H1 (cell line): ENCODE data around the gene SLC25A26. TPM values are rescaled to one million over a fixed set of nuclear protein-coding genes. Genes with fewer than 3 reads are reported as not detected.

ENCODE experiments used
- CTCF ChIA-PET: fragments of 300-600 bp; sonication (Branson Sonifier 250); formaldehyde crosslinking; loops from one replicate; lab custom pipeline; 2021; ENCODE audit not compliant: partially characterized antibody; lab: Charles Lee
- POLR2A ChIA-PET: fragments of 300-600 bp; sonication (Branson Sonifier 250); formaldehyde crosslinking; loops from one replicate; lab custom pipeline; 2021; ENCODE audit warnings: inconsistent platforms; ENCODE audit not compliant: partially characterized antibody; lab: Charles Lee
- DNase-seq, 2 experiments: peaks; one replicate each; pipeline versions ENCODE4 v3.0.0 to v3.0.0-alpha.2; 2010 to 2022; ENCODE audit warnings: low spot score in 2 of 2, low read depth in 1 of 2, mixed read lengths in 1 of 2
- FAIRE-seq: peaks from 2 replicates; lab custom pipeline; 2011; peaks lifted over from hg19 to GRCh38; lab: Jason Lieb, UNC
- H2AFZ ChIP-seq: 2 replicates; pipeline ENCODE4 v1.8.1; 2012; ENCODE audit warnings: low read length, inconsistent platforms
- H2AK5ac ChIP-seq: 2 replicates; pipeline ENCODE4 v1.6.1; 2013; ENCODE audit warnings: low read depth, low read length
- H2BK120ac ChIP-seq: replicated peaks from 2 replicates; pipeline ENCODE3; 2013; ENCODE audit warnings: low read depth, low read length, inconsistent platforms
- H2BK12ac ChIP-seq: 2 replicates; pipeline ENCODE4 v1.6.1; 2013; ENCODE audit warnings: low read depth, low read length
- H2BK15ac ChIP-seq: 2 replicates; pipeline ENCODE4 v1.6.1; 2013; ENCODE audit warnings: low read length
- H2BK20ac ChIP-seq: 2 replicates; pipeline ENCODE4 v1.6.1; 2013; ENCODE audit warnings: low read length
- H2BK5ac ChIP-seq: 2 replicates; pipeline ENCODE4 v1.6.1; 2013; ENCODE audit warnings: low read depth, low read length
- H3K14ac ChIP-seq: 2 replicates; pipeline ENCODE4 v1.6.1; 2013; ENCODE audit warnings: inconsistent platforms; ENCODE audit not compliant: insufficient read length
- H3K18ac ChIP-seq: 2 replicates; pipeline ENCODE4 v1.6.1; 2013; ENCODE audit warnings: low read length; ENCODE audit errors: extremely low read depth
- H3K23ac ChIP-seq: 2 replicates; pipeline ENCODE4 v1.6.1; 2013; ENCODE audit warnings: inconsistent platforms; ENCODE audit not compliant: insufficient read length
- H3K23me2 ChIP-seq: 2 replicates; pipeline ENCODE4 v1.6.1; 2013; ENCODE audit warnings: low read depth, low read length
- H3K27ac ChIP-seq: 2 replicates; pipeline ENCODE4 v1.6.1; 2011; ENCODE audit warnings: low read depth, low read length, inconsistent platforms
- H3K27me3 ChIP-seq, 4 experiments: replicated peaks in 1 of 4; 1 replicate in 1 of 4; 2 replicates in 3 of 4; pipeline versions ENCODE4 v1.6.1 to v1.8.1; 2011 to 2013; ENCODE audit warnings: low read length in 3 of 4, mild to moderate bottlenecking in 3 of 4, inconsistent platforms in 2 of 4, mixed read lengths in 2 of 4, moderate library complexity in 1 of 4; ENCODE audit not compliant: control insufficient read depth in 3 of 4, insufficient read depth in 3 of 4; ENCODE audit errors: extremely low read depth in 1 of 4
- H3K36me3 ChIP-seq, 4 experiments: 2 replicates each; pipeline versions ENCODE4 v1.6.1 to v1.8.1; 2011 to 2013; ENCODE audit warnings: mild to moderate bottlenecking in 4 of 4, low read length in 3 of 4, moderate library complexity in 2 of 4, control low read depth in 1 of 4, inconsistent platforms in 1 of 4; ENCODE audit not compliant: insufficient read depth in 4 of 4, control insufficient read depth in 2 of 4
- H3K4ac ChIP-seq: replicated peaks from 2 replicates; pipeline ENCODE3; 2013; ENCODE audit warnings: low read length, low read depth, mixed read lengths, inconsistent platforms; ENCODE audit not compliant: insufficient read length
- H3K4me1 ChIP-seq, 4 experiments: replicated peaks in 1 of 4; 1 replicate in 1 of 4; 2 replicates in 3 of 4; pipeline versions ENCODE4 v1.6.1 to v1.8.1; 2011 to 2013; ENCODE audit warnings: low read length in 3 of 4, inconsistent platforms in 2 of 4, mixed read lengths in 1 of 4; ENCODE audit not compliant: insufficient read depth in 4 of 4, control insufficient read depth in 3 of 4
- H3K4me2 ChIP-seq, 2 experiments: 2 replicates each; pipeline versions ENCODE4 v1.6.1 to v1.8.1; 2011 to 2013; ENCODE audit warnings: low read depth in 2 of 2, low read length in 2 of 2, control low read depth in 1 of 2, inconsistent platforms in 1 of 2, mild to moderate bottlenecking in 1 of 2; ENCODE audit not compliant: insufficient read depth in 1 of 2
- H3K4me3 ChIP-seq, 4 experiments: fragments of 200-600, 300-600 bp in 1 of 4; sonication (generic), shearing (Covaris generic), sonication (Bioruptor Twin) in 1 of 4; 2 replicates each; pipeline versions ENCODE4 v1.5.1 to v1.8.1; 2011 to 2016; ENCODE audit warnings: low read length in 4 of 4, low read depth in 3 of 4, control low read depth in 2 of 4, inconsistent platforms in 2 of 4, mild to moderate bottlenecking in 2 of 4, mixed read lengths in 1 of 4, moderate library complexity in 1 of 4; ENCODE audit not compliant: insufficient read depth in 2 of 4; ENCODE audit errors: extremely low read depth in 1 of 4
- H3K56ac ChIP-seq: replicated peaks from 2 replicates; pipeline ENCODE3; 2013; ENCODE audit warnings: low read depth, mild to moderate bottlenecking, mixed read lengths, low read length, inconsistent platforms; ENCODE audit not compliant: insufficient read length
- H3K79me1 ChIP-seq: 2 replicates; pipeline ENCODE4 v1.6.1; 2013; ENCODE audit warnings: low read depth, low read length, control low read depth
- H3K79me2 ChIP-seq, 2 experiments: 2 replicates each; pipeline versions ENCODE4 v1.6.1 to v1.8.1; 2012 to 2013; ENCODE audit warnings: low read length in 2 of 2, mild to moderate bottlenecking in 2 of 2, inconsistent platforms in 1 of 2; ENCODE audit not compliant: insufficient read depth in 2 of 2, control insufficient read depth in 1 of 2
- H3K9ac ChIP-seq, 4 experiments: replicated peaks in 1 of 4; 1 replicate in 1 of 4; 2 replicates in 3 of 4; pipeline versions ENCODE4 v1.6.1 to v1.8.1; 2011 to 2013; ENCODE audit warnings: low read depth in 3 of 4, low read length in 3 of 4, control low read depth in 2 of 4, mild to moderate bottlenecking in 2 of 4, moderate library complexity in 2 of 4, inconsistent platforms in 1 of 4; ENCODE audit errors: extremely low read depth in 1 of 4
- H3K9me3 ChIP-seq, 2 experiments: 2 replicates each; pipeline versions ENCODE4 v1.6.1 to v1.8.1; 2012 to 2013; ENCODE audit warnings: mild to moderate bottlenecking in 2 of 2, moderate library complexity in 2 of 2, control low read depth in 1 of 2, inconsistent platforms in 1 of 2, low read depth in 1 of 2, low read length in 1 of 2, mixed read lengths in 1 of 2; ENCODE audit not compliant: insufficient read depth in 2 of 2
- H4K20me1 ChIP-seq, 2 experiments: replicated peaks in 1 of 2; 2 replicates each; pipeline versions ENCODE3 to v1.8.1; 2011 to 2013; ENCODE audit warnings: inconsistent platforms in 2 of 2, low read length in 2 of 2, mild to moderate bottlenecking in 1 of 2; ENCODE audit not compliant: insufficient read depth in 2 of 2, control insufficient read depth in 1 of 2
- H4K5ac ChIP-seq: 2 replicates; pipeline ENCODE4 v1.6.1; 2013; ENCODE audit warnings: low read length, low read depth, mixed read lengths, inconsistent platforms; ENCODE audit not compliant: insufficient read length
- H4K8ac ChIP-seq: 2 replicates; pipeline ENCODE4 v1.8.0; 2013; ENCODE audit warnings: mild to moderate bottlenecking, moderate library complexity, low read length, inconsistent platforms; ENCODE audit not compliant: insufficient read depth; ENCODE audit errors: extremely low read depth
- H4K91ac ChIP-seq: replicated peaks from 2 replicates; pipeline ENCODE3; 2013; ENCODE audit warnings: low read length, mixed read lengths, inconsistent platforms; ENCODE audit not compliant: insufficient read length
- CBX5 ChIP-seq: fragments of 300-800, 300-1000 bp; sonication (generic); IDR thresholded peaks from 2 replicates; pipeline ENCODE4 v1.7.1; 2016; ENCODE audit warnings: antibody characterized with exemption, low read length, low read depth
- SUZ12 ChIP-seq: fragments of 200-600 bp; sonication (generic); IDR thresholded peaks from 2 replicates; pipeline ENCODE4 v1.6.1; 2012; ENCODE audit warnings: mild to moderate bottlenecking, inconsistent platforms, low read length, moderate library complexity, mixed read lengths
- WGBS, 2 experiments: shearing (Covaris generic) in 1 of 2; methylation state at CpG; one replicate each; pipeline versions ENCODE4 v1.1.6 to v1.1.7; 2013 to 2015; ENCODE audit warnings: low lambda C conversion rate in 2 of 2, mixed read lengths in 2 of 2, inconsistent platforms in 1 of 2, low coverage in 1 of 2, missing lambda C conversion rate in 1 of 2; ENCODE audit not compliant: insufficient replicate concordance in 2 of 2, insufficient coverage in 1 of 2, insufficient read length in 1 of 2; ENCODE audit errors: extremely low coverage in 1 of 2, missing lambda C conversion rate in 1 of 2; 5-methylcytosine and 5-hydroxymethylcytosine counted together
- polyA plus RNA-seq, 7 experiments: library from polyadenylated mRNA; depleted of rRNA in 3 of 7; stranded (reverse) in 5 of 7; unstranded in 2 of 7; fragments of >200 nt in 5 of 7; fragments of 200-250 nt in 2 of 7; gene quantifications; 1 replicate in 5 of 7; 2 replicates in 1 of 7; 4 replicates in 1 of 7; pipeline versions ENCODE4 v1.2.1 to v1.2.3, GENCODE V29; 2011 to 2013; ENCODE audit warnings: missing spikeins in 2 of 7, mixed read lengths in 2 of 7
- total RNA-seq: library from RNA; stranded (reverse); fragmentation: NEBNext Ultra II Directional; extraction: Animal tissue kit (Norgen Biotek cat#: 25700); gene quantifications from 2 replicates; pipeline ENCODE4 v1.2.1, GENCODE V29; 2021

SLC25A26 gene
- total and polyA plus RNA-seq, 2 of the 8 experiments (the other 6 are each of a cell fraction or from before 2014, with no cell fraction given) = 30.0 to 37.0 TPM

DNA sequence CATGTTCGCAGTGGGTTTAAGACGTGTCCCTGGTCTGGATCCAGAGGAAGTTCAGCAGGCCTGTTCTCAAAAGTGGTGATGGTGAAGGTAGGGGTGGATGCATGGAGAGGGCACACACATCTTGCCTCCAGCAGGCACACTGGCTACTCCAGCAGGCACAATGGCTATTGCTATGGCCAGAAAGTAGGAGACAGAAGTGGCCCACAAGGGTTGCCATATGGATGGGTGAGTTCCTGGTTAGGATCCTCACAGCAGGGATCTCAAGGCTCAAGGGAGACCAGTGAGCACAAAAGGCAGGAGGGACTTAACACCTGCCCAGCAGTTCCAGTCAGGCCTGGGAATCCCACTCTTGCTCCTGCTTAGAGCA is 172.1 kb downstream of the SLC25A26 start:
- no peak for DNase-seq
- Histone ChIP-seq H4K5ac (no peak overlapping the region), H3K23ac (no peak overlapping the region), H2BK5ac (no peak overlapping the region), H3K9ac (no peak overlapping the region), H3K4me2 (no peak overlapping the region), H4K8ac (no peak overlapping the region), H3K14ac (no peak overlapping the region), H3K79me1 (peaks cover 2% of the 10 kb centered on the region; the same call in 1 of the 2 replicates), H3K4me1 (no peaks in the 10 kb centered on the region; a peak in 1 of 7 replicates), H2AFZ (no peak overlapping the region), H2BK15ac (no peak overlapping the region), H3K18ac (no peak overlapping the region), H3K36me3 (peaks cover 44 to 91% (median 62%) of the 10 kb centered on the region in 4 experiments), H3K79me2 (peaks cover 0 to 29% of the 10 kb centered on the region in 2 experiments; a peak in 2 of 4 replicates), H4K91ac (no peak overlapping the region), H3K27me3 (no peaks in the 10 kb centered on the region), H2BK20ac (no peak overlapping the region), H3K23me2 (no peaks in the 10 kb centered on the region), H2BK120ac (no peak overlapping the region), H3K4me3 (no peak overlapping the region), H3K27ac (no peak overlapping the region), H2BK12ac (no peak overlapping the region), H2AK5ac (no peak overlapping the region), H3K9me3 (no peaks in the 10 kb centered on the region), H4K20me1 (peaks cover 0 to 7% of the 10 kb centered on the region in 2 experiments), H3K4ac (no peak overlapping the region), H3K56ac (no peak overlapping the region)
- ChIA-PET CTCF (interaction anchor here (1.0 to 4.9 kb wide), 5 partner anchors 10 to 139 kb away, joined by 3 to 28 read pairs (median 11); no protein-coding TSS in a partner anchor), POLR2A (no interaction called here)
- FAIRE-seq = no peak
- TF ChIP-seq SUZ12 = no peak
- no peak for TF ChIP-seq CBX5
- 94% methylated on average over 2 of the region's 2 CpGs; no CpG with 5 or more reads in 1 of the 2 experiments for WGBS, 2 experiments
